ENCODE results near the gene PLEKHJ1.

The PLEKHJ1 gene

GRCh38 chr19:2275588-2276428, 39.7 kb upstream of the PLEKHJ1 start:
- H3K36me3 ChIP-seq (ENCODE audit: control insufficient read depth, insufficient read depth, low read length): no peaks in the 10 kb centered on the region
- H3K4me1 ChIP-seq (ENCODE audit: control insufficient read depth, insufficient read depth, low read length): peaks cover 54% of the 10 kb centered on the region
- H3K9me3 ChIP-seq (ENCODE audit: control insufficient read depth, low read length): no peaks in the 10 kb centered on the region
- no peaks in the 10 kb centered on the region for H3K27me3 ChIP-seq (ENCODE audit: control insufficient read depth, insufficient read depth, low read length)
- no peak overlapping the region for H3K4me3 ChIP-seq (ENCODE audit: low read length)
- H3K9ac ChIP-seq (ENCODE audit: low read length): no peak overlapping the region

- Histone ChIP-seq H3K9ac (ENCODE audit: low read length) (no peak overlapping the region), H3K4me1 (ENCODE audit: control insufficient read depth, insufficient read depth, low read length) (peaks cover 54% of the 10 kb centered on the region), H3K36me3 (ENCODE audit: control insufficient read depth, insufficient read depth, low read length) (no peaks in the 10 kb centered on the region), H3K27me3 (ENCODE audit: control insufficient read depth, insufficient read depth, low read length) (no peaks in the 10 kb centered on the region), H3K9me3 (ENCODE audit: control insufficient read depth, low read length) (no peaks in the 10 kb centered on the region), H3K4me3 (ENCODE audit: low read length) (no peak overlapping the region)
These were observed 38.9 kb upstream of the PLEKHJ1 start for GRCh38 chr19:2274931-2275535.

GRCh38 chr19:2274185-2274711, 38.1 kb upstream of the PLEKHJ1 start:
- H3K4me3 ChIP-seq (ENCODE audit: low read length): no peak overlapping the region
- no peaks in the 10 kb centered on the region for H3K36me3 ChIP-seq (ENCODE audit: control insufficient read depth, insufficient read depth, low read length)
- H3K9ac ChIP-seq (ENCODE audit: low read length): peak overlapping the region; percentile 14
- H3K27me3 ChIP-seq (ENCODE audit: control insufficient read depth, insufficient read depth, low read length): no peaks in the 10 kb centered on the region
- peaks cover 54% of the 10 kb centered on the region for H3K4me1 ChIP-seq (ENCODE audit: control insufficient read depth, insufficient read depth, low read length)
- H3K9me3 ChIP-seq (ENCODE audit: control insufficient read depth, low read length): no peaks in the 10 kb centered on the region

- Histone ChIP-seq H3K36me3 (ENCODE audit: control insufficient read depth, insufficient read depth, low read length) (no peaks in the 10 kb centered on the region), H3K4me1 (ENCODE audit: control insufficient read depth, insufficient read depth, low read length) (peaks cover 54% of the 10 kb centered on the region), H3K27me3 (ENCODE audit: control insufficient read depth, insufficient read depth, low read length) (no peaks in the 10 kb centered on the region), H3K4me3 (ENCODE audit: low read length) (no peak overlapping the region), H3K9ac (ENCODE audit: low read length) (peak overlapping the region; percentile 14), H3K9me3 (ENCODE audit: control insufficient read depth, low read length) (no peaks in the 10 kb centered on the region)
These were observed 37.4 kb upstream of the PLEKHJ1 start for GRCh38 chr19:2273356-2274184.

GRCh38 chr19:2271234-2272103, 35.3 kb upstream of the PLEKHJ1 start:
- Histone ChIP-seq H3K4me3 (ENCODE audit: low read length) (peak overlapping the region; percentile 17), H3K27me3 (ENCODE audit: control insufficient read depth, insufficient read depth, low read length) (no peaks in the 10 kb centered on the region), H3K9ac (ENCODE audit: low read length) (peak overlapping the region; percentile 80), H3K4me1 (ENCODE audit: control insufficient read depth, insufficient read depth, low read length) (peaks cover 58% of the 10 kb centered on the region), H3K9me3 (ENCODE audit: control insufficient read depth, low read length) (no peaks in the 10 kb centered on the region), H3K36me3 (ENCODE audit: control insufficient read depth, insufficient read depth, low read length) (no peaks in the 10 kb centered on the region)

- H3K4me3 ChIP-seq (ENCODE audit: low read length): peak overlapping the region; percentile 77
- H3K9ac ChIP-seq (ENCODE audit: low read length): peak overlapping the region; percentile 95
- no peaks in the 10 kb centered on the region for H3K27me3 ChIP-seq (ENCODE audit: control insufficient read depth, insufficient read depth, low read length)
- peaks cover 54% of the 10 kb centered on the region for H3K4me1 ChIP-seq (ENCODE audit: control insufficient read depth, insufficient read depth, low read length)
- no peaks in the 10 kb centered on the region for H3K36me3 ChIP-seq (ENCODE audit: control insufficient read depth, insufficient read depth, low read length)
- no peaks in the 10 kb centered on the region for H3K9me3 ChIP-seq (ENCODE audit: control insufficient read depth, low read length)
These were observed 34.5 kb upstream of the PLEKHJ1 start for GRCh38 chr19:2270423-2271233.

- no peaks in the 10 kb centered on the region for H3K9me3 ChIP-seq (ENCODE audit: control insufficient read depth, low read length)
- H3K4me3 ChIP-seq (ENCODE audit: low read length): peak overlapping the region; percentile 77
- no peaks in the 10 kb centered on the region for H3K27me3 ChIP-seq (ENCODE audit: control insufficient read depth, insufficient read depth, low read length)
- peak overlapping the region; percentile 95 for H3K9ac ChIP-seq (ENCODE audit: low read length)
- peaks cover 49% of the 10 kb centered on the region for H3K4me1 ChIP-seq (ENCODE audit: control insufficient read depth, insufficient read depth, low read length)
- no peaks in the 10 kb centered on the region for H3K36me3 ChIP-seq (ENCODE audit: control insufficient read depth, insufficient read depth, low read length)
These were observed 34.0 kb upstream of the PLEKHJ1 start for GRCh38 chr19:2270157-2270422.

GRCh38 chr19:2269244-2270156, 33.4 kb upstream of the PLEKHJ1 start:
- H3K27me3 ChIP-seq (ENCODE audit: control insufficient read depth, insufficient read depth, low read length): no peaks in the 10 kb centered on the region
- peaks cover 49% of the 10 kb centered on the region for H3K4me1 ChIP-seq (ENCODE audit: control insufficient read depth, insufficient read depth, low read length)
- H3K36me3 ChIP-seq (ENCODE audit: control insufficient read depth, insufficient read depth, low read length): no peaks in the 10 kb centered on the region
- peak overlapping the region; percentile 77 for H3K4me3 ChIP-seq (ENCODE audit: low read length)
- H3K9ac ChIP-seq (ENCODE audit: low read length): peak overlapping the region; percentile 95
- no peaks in the 10 kb centered on the region for H3K9me3 ChIP-seq (ENCODE audit: control insufficient read depth, low read length)

GRCh38 chr19:2268861-2269243, 32.7 kb upstream of the PLEKHJ1 start:
- Histone ChIP-seq H3K36me3 (ENCODE audit: control insufficient read depth, insufficient read depth, low read length) (no peaks in the 10 kb centered on the region), H3K9ac (ENCODE audit: low read length) (peak overlapping the region; percentile 77), H3K4me1 (ENCODE audit: control insufficient read depth, insufficient read depth, low read length) (peaks cover 44% of the 10 kb centered on the region), H3K27me3 (ENCODE audit: control insufficient read depth, insufficient read depth, low read length) (no peaks in the 10 kb centered on the region), H3K9me3 (ENCODE audit: control insufficient read depth, low read length) (no peaks in the 10 kb centered on the region), H3K4me3 (ENCODE audit: low read length) (peak overlapping the region; percentile 77)

GRCh38 chr19:2268480-2268830, 32.3 kb upstream of the PLEKHJ1 start:
- no peak overlapping the region for H3K4me3 ChIP-seq (ENCODE audit: low read length)
- peaks cover 40% of the 10 kb centered on the region for H3K4me1 ChIP-seq (ENCODE audit: control insufficient read depth, insufficient read depth, low read length)
- H3K9me3 ChIP-seq (ENCODE audit: control insufficient read depth, low read length): no peaks in the 10 kb centered on the region
- H3K36me3 ChIP-seq (ENCODE audit: control insufficient read depth, insufficient read depth, low read length): no peaks in the 10 kb centered on the region
- H3K27me3 ChIP-seq (ENCODE audit: control insufficient read depth, insufficient read depth, low read length): no peaks in the 10 kb centered on the region
- no peak overlapping the region for H3K9ac ChIP-seq (ENCODE audit: low read length)

All from mucosa of stomach (tissue), 1 donor.